Fibroblast of lung (primary cell): ENCODE data around the gene MBNL2.

ENCODE experiments used
- EZH2 ChIP-seq: IDR thresholded peaks from 2 replicates; pipeline ENCODE4 v1.5.1; 2012; ENCODE audit warnings: low read length, control low read depth, mild to moderate bottlenecking; ENCODE audit errors: missing control alignments
- TF ChIP-seq, protein P1 (sequence below), 2 donors: IDR thresholded peaks in 1 of 2; conservative IDR thresholded peaks in 1 of 2; 1 replicate in 1 of 2; 2 replicates in 1 of 2; pipeline ENCODE4 v1.5.1; 2011 to 2012; ENCODE audit warnings: low read length in 2 of 2, control low read depth in 1 of 2, inconsistent platforms in 1 of 2, low read depth in 1 of 2, mild to moderate bottlenecking in 1 of 2

- TF ChIP-seq EZH2, result no peak
- TF ChIP-seq, protein P1, sequence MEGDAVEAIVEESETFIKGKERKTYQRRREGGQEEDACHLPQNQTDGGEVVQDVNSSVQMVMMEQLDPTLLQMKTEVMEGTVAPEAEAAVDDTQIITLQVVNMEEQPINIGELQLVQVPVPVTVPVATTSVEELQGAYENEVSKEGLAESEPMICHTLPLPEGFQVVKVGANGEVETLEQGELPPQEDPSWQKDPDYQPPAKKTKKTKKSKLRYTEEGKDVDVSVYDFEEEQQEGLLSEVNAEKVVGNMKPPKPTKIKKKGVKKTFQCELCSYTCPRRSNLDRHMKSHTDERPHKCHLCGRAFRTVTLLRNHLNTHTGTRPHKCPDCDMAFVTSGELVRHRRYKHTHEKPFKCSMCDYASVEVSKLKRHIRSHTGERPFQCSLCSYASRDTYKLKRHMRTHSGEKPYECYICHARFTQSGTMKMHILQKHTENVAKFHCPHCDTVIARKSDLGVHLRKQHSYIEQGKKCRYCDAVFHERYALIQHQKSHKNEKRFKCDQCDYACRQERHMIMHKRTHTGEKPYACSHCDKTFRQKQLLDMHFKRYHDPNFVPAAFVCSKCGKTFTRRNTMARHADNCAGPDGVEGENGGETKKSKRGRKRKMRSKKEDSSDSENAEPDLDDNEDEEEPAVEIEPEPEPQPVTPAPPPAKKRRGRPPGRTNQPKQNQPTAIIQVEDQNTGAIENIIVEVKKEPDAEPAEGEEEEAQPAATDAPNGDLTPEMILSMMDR (conservative IDR thresholded peaks at IDR 0.05 in 1 of 2, IDR thresholded peaks at IDR 0.05 in 1 of 2; ENCODE audit: low read depth in 1 of 2, low read length in 2 of 2), result no peak
These were observed 112.6 kb downstream of the MBNL2 start for GRCh38 chr13:97334690-97335089.
